Trophoblast cell (in vitro differentiated cells and primary cell): ENCODE data around the gene ACY1.

Source experiments
- DNase-seq, 2 donors: peaks; one replicate each; pipeline ENCODE4 v3.0.0-alpha.2; 2016
- H2AFZ ChIP-seq: 2 replicates; pipeline ENCODE4 v1.6.1; 2013; ENCODE audit warnings: low read length, moderate library complexity, mild to moderate bottlenecking; ENCODE audit not compliant: insufficient read depth, poor library complexity
- H2AK5ac ChIP-seq: 2 replicates; pipeline ENCODE4 v1.6.1; 2013; ENCODE audit warnings: mild to moderate bottlenecking, low read length
- H2BK120ac ChIP-seq: 2 replicates; pipeline ENCODE4 v1.6.1; 2013; ENCODE audit warnings: low read length, mild to moderate bottlenecking, moderate library complexity; ENCODE audit not compliant: insufficient read depth, poor library complexity
- H2BK12ac ChIP-seq: 2 replicates; pipeline ENCODE4 v1.6.1; 2013; ENCODE audit warnings: mild to moderate bottlenecking, low read length, moderate library complexity
- H2BK5ac ChIP-seq: 2 replicates; pipeline ENCODE4 v1.6.1; 2013; ENCODE audit warnings: low read length, low read depth, moderate library complexity, mild to moderate bottlenecking; ENCODE audit not compliant: poor library complexity
- H3K14ac ChIP-seq: 2 replicates; pipeline ENCODE4 v1.6.1; 2013; ENCODE audit warnings: mild to moderate bottlenecking, low read length
- H3K18ac ChIP-seq: 2 replicates; pipeline ENCODE4 v1.6.1; 2013; ENCODE audit warnings: mild to moderate bottlenecking, low read length
- H3K23ac ChIP-seq: 2 replicates; pipeline ENCODE4 v1.6.1; 2013; ENCODE audit warnings: low read length
- H3K27ac ChIP-seq: 2 replicates; pipeline ENCODE4 v1.5.1; 2013; ENCODE audit warnings: low read depth, mild to moderate bottlenecking, inconsistent platforms, low read length, moderate library complexity
- H3K27me3 ChIP-seq: 2 replicates; pipeline ENCODE4 v1.6.1; 2013; ENCODE audit warnings: inconsistent platforms, mild to moderate bottlenecking, low read length, moderate library complexity; ENCODE audit not compliant: insufficient read depth
- H3K36me3 ChIP-seq, 2 experiments: 1 replicate in 1 of 2; 2 replicates in 1 of 2; pipeline ENCODE4 v1.6.1; 2013; ENCODE audit warnings: low read length in 2 of 2, mild to moderate bottlenecking in 2 of 2, moderate library complexity in 1 of 2; ENCODE audit not compliant: insufficient read depth in 2 of 2, control insufficient read depth in 1 of 2
- H3K4ac ChIP-seq: 2 replicates; pipeline ENCODE4 v1.6.1; 2013; ENCODE audit warnings: low read depth, mild to moderate bottlenecking, low read length, moderate library complexity
- H3K4me1 ChIP-seq, 2 experiments: 1 replicate in 1 of 2; 2 replicates in 1 of 2; pipeline ENCODE4 v1.6.1; 2013; ENCODE audit warnings: low read length in 2 of 2, mild to moderate bottlenecking in 2 of 2, moderate library complexity in 1 of 2; ENCODE audit not compliant: insufficient read depth in 2 of 2, control insufficient read depth in 1 of 2
- H3K4me2 ChIP-seq: 2 replicates; pipeline ENCODE4 v1.6.1; 2013; ENCODE audit warnings: inconsistent platforms, mild to moderate bottlenecking, low read length, moderate library complexity
- H3K4me3 ChIP-seq: 2 replicates; pipeline ENCODE4 v1.5.1; 2013; ENCODE audit warnings: mild to moderate bottlenecking, low read depth, low read length, inconsistent platforms
- H3K79me1 ChIP-seq: one replicate; pipeline ENCODE4 v1.6.1; 2013; ENCODE audit warnings: low read length
- H3K79me2 ChIP-seq: 2 replicates; pipeline ENCODE4 v1.6.1; 2013; ENCODE audit warnings: low read length, mild to moderate bottlenecking; ENCODE audit not compliant: control insufficient read depth, insufficient read depth, poor library complexity
- H3K9ac ChIP-seq: 2 replicates; pipeline ENCODE4 v1.6.1; 2013; ENCODE audit warnings: mild to moderate bottlenecking, low read length
- H3K9me3 ChIP-seq: 2 replicates; pipeline ENCODE4 v1.6.1; 2013; ENCODE audit warnings: low read depth, mild to moderate bottlenecking, control low read depth, inconsistent platforms, low read length; ENCODE audit not compliant: insufficient read depth
- H4K12ac ChIP-seq: 2 replicates; pipeline ENCODE4 v1.6.1; 2013; ENCODE audit warnings: low read depth, mild to moderate bottlenecking, low read length, moderate library complexity
- H4K8ac ChIP-seq: 2 replicates; pipeline ENCODE4 v1.6.1; 2013; ENCODE audit warnings: low read depth, mild to moderate bottlenecking, low read length, moderate library complexity
- H4K91ac ChIP-seq: one replicate; pipeline ENCODE4 v1.6.1; 2013; ENCODE audit warnings: low read depth, mild to moderate bottlenecking, low read length, moderate library complexity
- WGBS: extraction: QIAGEN DNeasy Blood & Tissue Kit; methylation state at CpG from one replicate; pipeline ENCODE4 v1.1.7; 2013; ENCODE audit warnings: missing lambda C conversion rate; ENCODE audit not compliant: insufficient read length, insufficient coverage; ENCODE audit errors: extremely low coverage; 5-methylcytosine and 5-hydroxymethylcytosine counted together

The ACY1 gene

GRCh38 chr3:51940648-51941462 is 42.5 kb upstream of the ACY1 start:
- Histone ChIP-seq H3K9me3 (no peaks in the 10 kb centered on the region), H3K79me2 (peaks cover 4% of the 10 kb centered on the region), H2AFZ (peak overlapping the region; percentile 61), H3K4ac (no peak overlapping the region), H2BK120ac (no peak overlapping the region), H3K18ac (no peak overlapping the region), H3K27ac (no peak overlapping the region), H4K12ac (no peak overlapping the region), H4K91ac (no peak overlapping the region), H3K9ac (peak overlapping the region; percentile 80), H3K4me1 (peaks cover 12 to 14% of the 10 kb centered on the region in 2 experiments), H4K8ac (peak overlapping the region; percentile 4), H3K27me3 (no peaks in the 10 kb centered on the region), H3K36me3 (peaks cover 22 to 24% of the 10 kb centered on the region in 2 experiments), H3K23ac (peak overlapping the region; percentile 14), H2AK5ac (no peak overlapping the region), H3K14ac (no peak overlapping the region), H3K79me1 (peaks cover 5% of the 10 kb centered on the region), H3K4me3 (peak overlapping the region; percentile 83), H2BK5ac (no peak overlapping the region), H2BK12ac (no peak overlapping the region), H3K4me2 (peak overlapping the region; percentile 96)
- WGBS: no CpG with 5 or more reads among the region's 13 CpGs
- DNase-seq: peak in 1 of 2 donors; percentile 4

DNA sequence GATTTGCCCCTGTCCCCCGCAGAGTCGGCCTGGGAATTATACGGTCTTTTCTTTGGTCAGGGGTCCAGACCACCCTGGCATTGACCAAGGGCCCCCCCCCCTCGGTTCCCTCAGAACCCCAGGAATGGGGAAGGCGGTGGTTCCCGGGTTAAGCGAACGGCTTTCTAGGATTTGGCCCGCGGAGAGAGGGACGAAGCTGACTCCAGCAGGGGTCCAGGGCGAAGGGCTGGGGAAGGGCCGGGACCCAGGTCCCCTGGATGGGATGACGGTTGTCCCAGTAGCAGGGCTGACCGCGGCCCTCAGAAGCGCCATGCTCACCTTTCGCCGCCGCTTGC is 41.9 kb upstream of the ACY1 start:
- Histone ChIP-seq H4K12ac (no peak overlapping the region), H3K4ac (no peak overlapping the region), H3K18ac (no peak overlapping the region), H2AK5ac (no peak overlapping the region), H3K4me3 (peak overlapping the region; percentile 83), H3K27ac (no peak overlapping the region), H3K27me3 (no peaks in the 10 kb centered on the region), H3K79me1 (peaks cover 5% of the 10 kb centered on the region), H4K91ac (no peak overlapping the region), H2BK120ac (no peak overlapping the region), H3K4me2 (peak overlapping the region; percentile 96), H3K9ac (peak overlapping the region; percentile 80), H2BK12ac (no peak overlapping the region), H2AFZ (peak overlapping the region; percentile 61), H3K9me3 (no peaks in the 10 kb centered on the region), H3K23ac (no peak overlapping the region), H2BK5ac (no peak overlapping the region), H3K4me1 (peaks cover 12 to 14% of the 10 kb centered on the region in 2 experiments), H3K36me3 (peaks cover 17 to 18% of the 10 kb centered on the region in 2 experiments), H3K14ac (no peak overlapping the region), H4K8ac (peak overlapping the region; percentile 56), H3K79me2 (peaks cover 4% of the 10 kb centered on the region)
- WGBS: no CpG with 5 or more reads among the region's 20 CpGs
- no peak for DNase-seq

- no CpG with 5 or more reads among the region's 67 CpGs for WGBS
- Histone ChIP-seq H3K79me1 (peaks cover 5% of the 10 kb centered on the region), H3K18ac (peak within 1 kb of the TSS; percentile 36), H4K91ac (peak within 1 kb of the TSS; percentile 64), H3K36me3 (peaks cover 13 to 14% of the 10 kb centered on the region in 2 experiments), H3K27me3 (no peaks in the 10 kb centered on the region), H3K14ac (peak within 1 kb of the TSS; percentile 80), H3K9me3 (no peaks in the 10 kb centered on the region), H3K23ac (peak within 1 kb of the TSS; percentile 14), H3K4me3 (peak within 1 kb of the TSS; percentile 83), H2BK120ac (peak within 1 kb of the TSS; percentile 36), H3K79me2 (peaks cover 4% of the 10 kb centered on the region), H2AK5ac (no peak within 1 kb of the TSS), H2BK12ac (no peak within 1 kb of the TSS), H3K27ac (no peak within 1 kb of the TSS), H4K12ac (peak within 1 kb of the TSS; percentile 55), H3K4me2 (peak within 1 kb of the TSS; percentile 96), H3K4ac (peak within 1 kb of the TSS; percentile 22), H3K9ac (peak within 1 kb of the TSS; percentile 80), H2AFZ (peak within 1 kb of the TSS; percentile 92), H4K8ac (peak within 1 kb of the TSS; percentile 90), H2BK5ac (peak within 1 kb of the TSS; percentile 24), H3K4me1 (peaks cover 12 to 14% of the 10 kb centered on the region in 2 experiments)
- peak; percentile 100 for DNase-seq
These were observed 41.3 kb upstream of the ACY1 start, which contains the start of the genes PARP3 and RRP9 for GRCh38 chr3:51941798-51942602. TSS of gene PARP3 (plus strand) at chr3:51942363. CDS start at chr3:51943356, 993 bp downstream. TSS of gene RRP9 (minus strand) at chr3:51941904. CDS start at chr3:51941867, 37 bp downstream.
